WI38 (cell line): Measurements from ENCODE around the gene SLC12A6.
"Not testable (repeated sequence)": the region's sequence is repeated elsewhere in the genome, so short reads cannot be mapped to it uniquely, and the experiment has no call there.

ENCODE experiments used
- H3K4me3 ChIP-seq: 2 replicates; pipeline ENCODE4 v1.5.1; 2011; ENCODE audit warnings: low read depth, mild to moderate bottlenecking, control low read depth, low read length
- CTCF ChIP-seq: IDR thresholded peaks from 2 replicates; pipeline ENCODE4 v1.5.1; 2012; ENCODE audit warnings: low read depth, mild to moderate bottlenecking, control low read depth, low read length

Gene SLC12A6

GRCh38 chr15:34354286-34354685 lies 16.7 kb upstream of the SLC12A6 start:
- H3K4me3 ChIP-seq: no peak overlapping the region
- no peak for TF ChIP-seq CTCF

GRCh38 chr15:34353627-34354026 lies 16.0 kb upstream of the SLC12A6 start:
- no peak overlapping the region for H3K4me3 ChIP-seq
- no peak for TF ChIP-seq CTCF

- not testable (repeated sequence) for H3K4me3 ChIP-seq
Measured at GRCh38 chr15:34352996-34353395, 15.4 kb upstream of the SLC12A6 start.

GRCh38 chr15:34349769-34350168 lies 12.2 kb upstream of the SLC12A6 start:
- TF ChIP-seq CTCF: no peak
- H3K4me3 ChIP-seq: no peak overlapping the region

- TF ChIP-seq CTCF: no peak
- H3K4me3 ChIP-seq: no peak overlapping the region
Measured at GRCh38 chr15:34348735-34349300, 11.2 kb upstream of the SLC12A6 start.

- H3K4me3 ChIP-seq: no peak overlapping the region
- no peak for TF ChIP-seq CTCF
Measured at GRCh38 chr15:34347951-34348638, 10.5 kb upstream of the SLC12A6 start.

- peak; percentile 76 for TF ChIP-seq CTCF
- H3K4me3 ChIP-seq: peak within 1 kb of the TSS; percentile 91
Measured at GRCh38 chr15:34342737-34343575, 5.4 kb upstream of the SLC12A6 start, which contains the start of the genes NOP10 and NUTM1. TSS of gene NOP10 (minus strand) at chr15:34343136. CDS start at chr15:34343073, 63 bp downstream. TSS of gene NUTM1 (plus strand) at chr15:34343315. CDS start at chr15:34343697, 382 bp downstream.

GRCh38 chr15:34342213-34342736 lies 4.7 kb upstream of the SLC12A6 start:
- peak overlapping the region; percentile 91 for H3K4me3 ChIP-seq
